ENCODE results near the gene MRPS31.
"Not testable (repeated sequence)": the region's sequence is repeated elsewhere in the genome, so short reads cannot be mapped to it uniquely, and the experiment has no call there.

The MRPS31 gene

DNA sequence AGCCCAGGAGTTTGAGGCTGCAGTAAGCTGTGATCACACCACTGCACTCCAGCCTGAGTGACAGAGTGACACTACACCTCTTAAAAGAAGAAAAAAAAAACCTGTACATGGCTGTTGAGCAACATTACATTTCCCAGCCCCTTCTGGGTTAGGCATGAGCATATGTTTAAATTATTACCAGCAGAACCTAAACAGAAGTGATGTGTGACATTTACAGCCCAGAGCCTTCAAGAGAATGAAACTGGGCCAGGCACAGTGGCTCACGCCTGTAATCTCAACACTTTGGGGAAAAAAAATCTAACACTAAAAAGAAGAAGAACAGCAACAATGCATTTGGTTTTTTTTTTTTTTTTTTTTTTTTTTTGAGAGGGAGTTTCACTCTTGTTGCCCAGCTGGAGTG lies 38.3 kb downstream of the MRPS31 start:
- Histone ChIP-seq H3K9me3 (replicated peaks; ENCODE audit: insufficient read depth, low read length) (no peaks in the 10 kb centered on the region), H3K36me3 (replicated peaks; ENCODE audit: insufficient read depth, low read length) (no peaks in the 10 kb centered on the region), H2AFZ (ENCODE audit: low read length) (no peak overlapping the region), H4K20me1 (ENCODE audit: insufficient read depth, low read length) (no peaks in the 10 kb centered on the region), H3K9me2 (replicated peaks; ENCODE audit: insufficient read depth, low read length) (no peaks in the 10 kb centered on the region), H3K9ac (ENCODE audit: low read length) (no peak overlapping the region), H3K79me2 (ENCODE audit: low read length) (no peaks in the 10 kb centered on the region), H3F3A (ENCODE audit: insufficient read depth, low read length) (no peaks in the 10 kb centered on the region), H3K27ac (ENCODE audit: low read length) (no peak overlapping the region), H3K4me3 (ENCODE audit: low read length) (no peak overlapping the region), H3K4me1 (ENCODE audit: low read length) (no peaks in the 10 kb centered on the region), H3K27me3 (replicated peaks; ENCODE audit: insufficient read depth, low read length) (no peaks in the 10 kb centered on the region), H3K4me2 (ENCODE audit: low read depth, low read length) (no peak overlapping the region)
- TF ChIP-seq, protein P1, sequence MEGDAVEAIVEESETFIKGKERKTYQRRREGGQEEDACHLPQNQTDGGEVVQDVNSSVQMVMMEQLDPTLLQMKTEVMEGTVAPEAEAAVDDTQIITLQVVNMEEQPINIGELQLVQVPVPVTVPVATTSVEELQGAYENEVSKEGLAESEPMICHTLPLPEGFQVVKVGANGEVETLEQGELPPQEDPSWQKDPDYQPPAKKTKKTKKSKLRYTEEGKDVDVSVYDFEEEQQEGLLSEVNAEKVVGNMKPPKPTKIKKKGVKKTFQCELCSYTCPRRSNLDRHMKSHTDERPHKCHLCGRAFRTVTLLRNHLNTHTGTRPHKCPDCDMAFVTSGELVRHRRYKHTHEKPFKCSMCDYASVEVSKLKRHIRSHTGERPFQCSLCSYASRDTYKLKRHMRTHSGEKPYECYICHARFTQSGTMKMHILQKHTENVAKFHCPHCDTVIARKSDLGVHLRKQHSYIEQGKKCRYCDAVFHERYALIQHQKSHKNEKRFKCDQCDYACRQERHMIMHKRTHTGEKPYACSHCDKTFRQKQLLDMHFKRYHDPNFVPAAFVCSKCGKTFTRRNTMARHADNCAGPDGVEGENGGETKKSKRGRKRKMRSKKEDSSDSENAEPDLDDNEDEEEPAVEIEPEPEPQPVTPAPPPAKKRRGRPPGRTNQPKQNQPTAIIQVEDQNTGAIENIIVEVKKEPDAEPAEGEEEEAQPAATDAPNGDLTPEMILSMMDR (IDR thresholded peaks at IDR 0.05; ENCODE audit: low read length) = no peak
- TF ChIP-seq EZH2phosphoT487 (IDR thresholded peaks at IDR 0.05; ENCODE audit: low read length) = no peak
- no peak for TF ChIP-seq EZH2 (optimal IDR thresholded peaks at IDR 0.05; ENCODE audit: low read depth, low read length)
- no peak for DNase-seq

DNA sequence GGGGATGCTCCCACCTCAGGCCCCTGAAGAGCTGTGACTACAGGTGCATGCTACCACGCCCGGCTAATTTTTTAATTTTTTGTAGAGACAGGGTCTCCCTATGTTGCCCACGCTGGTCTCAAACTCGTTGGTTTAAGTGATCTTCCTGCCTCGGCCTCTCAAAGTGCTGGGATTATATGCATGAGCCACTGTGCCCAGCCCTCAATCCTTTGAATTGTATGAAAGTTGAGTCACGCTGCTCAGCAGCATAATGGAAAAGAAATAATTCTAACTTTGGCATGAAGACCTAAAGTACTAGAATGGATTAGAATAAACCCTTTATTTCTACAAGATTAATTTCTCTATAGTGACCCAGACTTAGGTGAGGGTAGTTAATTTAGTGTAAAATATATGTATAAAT lies 42.4 kb downstream of the MRPS31 start:
- Histone ChIP-seq H3K9ac (ENCODE audit: low read length) (no peak overlapping the region), H3K79me2 (ENCODE audit: low read length) (no peaks in the 10 kb centered on the region), H2AFZ (ENCODE audit: low read length) (no peak overlapping the region), H3K27me3 (replicated peaks; ENCODE audit: insufficient read depth, low read length) (no peaks in the 10 kb centered on the region), H3K9me3 (replicated peaks; ENCODE audit: insufficient read depth, low read length) (no peaks in the 10 kb centered on the region), H3K36me3 (replicated peaks; ENCODE audit: insufficient read depth, low read length) (no peaks in the 10 kb centered on the region), H3F3A (ENCODE audit: insufficient read depth, low read length) (no peaks in the 10 kb centered on the region), H3K27ac (ENCODE audit: low read length) (no peak overlapping the region), H3K4me2 (ENCODE audit: low read depth, low read length) (no peak overlapping the region), H4K20me1 (ENCODE audit: insufficient read depth, low read length) (no peaks in the 10 kb centered on the region), H3K4me3 (ENCODE audit: low read length) (no peak overlapping the region), H3K9me2 (replicated peaks; ENCODE audit: insufficient read depth, low read length) (no peaks in the 10 kb centered on the region), H3K4me1 (ENCODE audit: low read length) (no peaks in the 10 kb centered on the region)
- no peak for DNase-seq
- TF ChIP-seq EZH2phosphoT487 (IDR thresholded peaks at IDR 0.05; ENCODE audit: low read length) (no peak), EZH2 (optimal IDR thresholded peaks at IDR 0.05; ENCODE audit: low read depth, low read length) (no peak)
- TF ChIP-seq, protein P1 (IDR thresholded peaks at IDR 0.05; ENCODE audit: low read length) = no peak

DNA sequence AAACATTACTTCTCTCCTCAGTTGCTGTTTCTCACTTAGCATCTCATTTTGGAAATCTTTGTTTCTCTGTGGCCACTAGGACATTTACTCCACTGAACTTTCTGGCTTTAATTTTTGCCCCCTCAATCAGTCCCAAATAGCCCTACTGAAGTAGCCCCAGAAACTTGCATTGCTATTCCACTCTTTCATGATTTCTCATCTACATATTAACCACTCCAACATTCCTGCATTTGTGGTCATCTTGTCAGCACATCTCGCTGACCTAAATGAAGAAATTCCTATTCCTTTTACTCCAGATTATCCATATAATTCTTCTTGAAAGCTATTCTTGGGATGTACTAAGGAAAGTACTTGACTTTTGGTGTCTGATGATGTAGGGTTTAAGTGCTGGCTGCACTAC lies 56.6 kb downstream of the MRPS31 start:
- H3K36me3 ChIP-seq (replicated peaks; ENCODE audit: insufficient read depth, low read length); H3K4me3 ChIP-seq (ENCODE audit: low read length); DNase-seq; H3K4me1 ChIP-seq (ENCODE audit: low read length); H3K4me2 ChIP-seq (ENCODE audit: low read depth, low read length); H2AFZ ChIP-seq (ENCODE audit: low read length); H3K9me2 ChIP-seq (replicated peaks; ENCODE audit: insufficient read depth, low read length); H3K79me2 ChIP-seq (ENCODE audit: low read length); H3K9ac ChIP-seq (ENCODE audit: low read length); H4K20me1 ChIP-seq (ENCODE audit: insufficient read depth, low read length); H3K27me3 ChIP-seq (replicated peaks; ENCODE audit: insufficient read depth, low read length); H3K27ac ChIP-seq (ENCODE audit: low read length); H3F3A ChIP-seq (ENCODE audit: insufficient read depth, low read length); H3K9me3 ChIP-seq (replicated peaks; ENCODE audit: insufficient read depth, low read length): not testable (repeated sequence)

DNA sequence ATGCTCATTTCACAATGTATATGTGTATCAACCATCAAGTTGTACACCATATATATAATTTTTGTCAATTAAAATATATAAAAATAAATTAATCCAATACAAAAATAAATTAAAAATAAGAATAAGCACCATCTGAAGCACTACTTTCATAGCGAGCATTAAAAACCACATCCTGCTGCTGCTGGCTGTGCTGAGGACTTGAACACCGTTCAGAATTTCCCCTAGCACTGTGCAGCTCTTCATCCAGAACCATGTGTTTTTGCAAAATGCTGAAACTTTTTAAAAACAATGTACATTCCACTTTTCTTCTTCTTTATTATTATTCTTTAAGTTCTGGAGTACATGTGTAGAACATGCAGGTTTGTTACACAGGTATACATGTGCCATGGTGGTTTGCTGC lies 64.6 kb downstream of the MRPS31 start:
- no peak for DNase-seq
- Histone ChIP-seq H3K27me3 (replicated peaks; ENCODE audit: insufficient read depth, low read length) (no peaks in the 10 kb centered on the region), H4K20me1 (ENCODE audit: insufficient read depth, low read length) (no peaks in the 10 kb centered on the region), H3F3A (ENCODE audit: insufficient read depth, low read length) (no peaks in the 10 kb centered on the region), H3K4me1 (ENCODE audit: low read length) (no peaks in the 10 kb centered on the region), H3K4me2 (ENCODE audit: low read depth, low read length) (no peak overlapping the region), H2AFZ (ENCODE audit: low read length) (no peak overlapping the region), H3K9ac (ENCODE audit: low read length) (no peak overlapping the region), H3K79me2 (ENCODE audit: low read length) (no peaks in the 10 kb centered on the region), H3K4me3 (ENCODE audit: low read length) (no peak overlapping the region), H3K9me2 (replicated peaks; ENCODE audit: insufficient read depth, low read length) (no peaks in the 10 kb centered on the region), H3K36me3 (replicated peaks; ENCODE audit: insufficient read depth, low read length) (no peaks in the 10 kb centered on the region), H3K9me3 (replicated peaks; ENCODE audit: insufficient read depth, low read length) (no peaks in the 10 kb centered on the region), H3K27ac (ENCODE audit: low read length) (no peak overlapping the region)
- TF ChIP-seq, protein P1 (IDR thresholded peaks at IDR 0.05; ENCODE audit: low read length) = no peak
- no peak for TF ChIP-seq EZH2 (optimal IDR thresholded peaks at IDR 0.05; ENCODE audit: low read depth, low read length)
- TF ChIP-seq EZH2phosphoT487 (IDR thresholded peaks at IDR 0.05; ENCODE audit: low read length) = no peak
